Measurements from ENCODE around the gene RARB.

DNA sequence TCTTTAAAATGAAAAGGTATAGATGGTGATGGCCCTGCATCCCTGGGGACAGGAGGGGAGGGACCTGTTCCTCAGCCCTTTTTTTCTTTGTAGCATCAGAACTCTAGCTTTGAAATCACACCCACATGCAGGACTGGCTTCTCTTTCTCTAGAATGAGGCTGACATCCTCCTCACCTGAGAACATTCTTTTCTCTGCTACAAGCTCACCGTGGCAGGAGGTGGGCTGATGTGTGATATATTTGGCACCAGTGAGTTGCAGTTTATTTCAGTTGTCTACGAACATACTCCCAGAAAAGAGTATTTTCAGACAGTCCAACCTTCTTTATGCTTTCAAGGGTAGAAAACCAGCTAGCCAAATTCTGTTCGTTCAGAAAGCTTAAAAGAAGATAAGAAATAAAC is 43.6 kb upstream of the RARB start:
- TF ChIP-seq, protein P1, sequence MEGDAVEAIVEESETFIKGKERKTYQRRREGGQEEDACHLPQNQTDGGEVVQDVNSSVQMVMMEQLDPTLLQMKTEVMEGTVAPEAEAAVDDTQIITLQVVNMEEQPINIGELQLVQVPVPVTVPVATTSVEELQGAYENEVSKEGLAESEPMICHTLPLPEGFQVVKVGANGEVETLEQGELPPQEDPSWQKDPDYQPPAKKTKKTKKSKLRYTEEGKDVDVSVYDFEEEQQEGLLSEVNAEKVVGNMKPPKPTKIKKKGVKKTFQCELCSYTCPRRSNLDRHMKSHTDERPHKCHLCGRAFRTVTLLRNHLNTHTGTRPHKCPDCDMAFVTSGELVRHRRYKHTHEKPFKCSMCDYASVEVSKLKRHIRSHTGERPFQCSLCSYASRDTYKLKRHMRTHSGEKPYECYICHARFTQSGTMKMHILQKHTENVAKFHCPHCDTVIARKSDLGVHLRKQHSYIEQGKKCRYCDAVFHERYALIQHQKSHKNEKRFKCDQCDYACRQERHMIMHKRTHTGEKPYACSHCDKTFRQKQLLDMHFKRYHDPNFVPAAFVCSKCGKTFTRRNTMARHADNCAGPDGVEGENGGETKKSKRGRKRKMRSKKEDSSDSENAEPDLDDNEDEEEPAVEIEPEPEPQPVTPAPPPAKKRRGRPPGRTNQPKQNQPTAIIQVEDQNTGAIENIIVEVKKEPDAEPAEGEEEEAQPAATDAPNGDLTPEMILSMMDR (conservative IDR thresholded peaks at IDR 0.05; ENCODE audit: low read depth, low read length), result no peak
- no peak for TF ChIP-seq EZH2 (IDR thresholded peaks at IDR 0.05; ENCODE audit: low read length, unreplicated experiment)

Measured in PC-3 (cell line).